ENCODE data around the gene ARF3.

ARF3 gene

GRCh38 chr12:48968467-48968866, 11.2 kb upstream of the ARF3 start:
- TF ChIP-seq FOXA1 (IDR thresholded peaks at IDR 0.05) (no peak), PKNOX1 (IDR thresholded peaks at IDR 0.05) (no peak), L3MBTL2 (conservative IDR thresholded peaks at IDR 0.05) (no peak), SP1 (IDR thresholded peaks at IDR 0.05) (no peak), BHLHE40 (IDR thresholded peaks at IDR 0.05; ENCODE audit: borderline replicate concordance) (no peak), FOXM1 (IDR thresholded peaks at IDR 0.05; ENCODE audit: borderline replicate concordance) (no peak), SUZ12 (IDR thresholded peaks at IDR 0.05) (no peak), HDGF (IDR thresholded peaks at IDR 0.05; ENCODE audit: borderline replicate concordance) (no peak), FOXK2 (IDR thresholded peaks at IDR 0.05) (no peak), CTBP1 (IDR thresholded peaks at IDR 0.05; ENCODE audit: borderline replicate concordance) (no peak)
- ChIA-PET POLR2A (interaction anchor here (2.0 kb wide), 1 partner anchor 11 kb away, joined by 9 read pairs; the partner anchor contains the start of gene ARF3), CTCF (interaction anchor here (2.2 to 5.7 kb wide), 3 partner anchors 9 to 32 kb away, joined by 7 to 26 read pairs (median 10); partner anchors contain the start of gene WNT1)
- DNase-seq (ENCODE audit: extremely low spot score) = no peak

- ChIA-PET POLR2A (interaction anchor here (2.0 kb wide), 1 partner anchor 10 kb away, joined by 9 read pairs; the partner anchor contains the start of gene ARF3), CTCF (interaction anchor here (2.2 to 5.7 kb wide), 3 partner anchors 10 to 32 kb away, joined by 7 to 26 read pairs (median 10); partner anchors contain the start of gene WNT1)
- TF ChIP-seq BHLHE40 (IDR thresholded peaks at IDR 0.05; ENCODE audit: borderline replicate concordance) (no peak), SUZ12 (IDR thresholded peaks at IDR 0.05) (no peak), PKNOX1 (IDR thresholded peaks at IDR 0.05) (no peak), SP1 (IDR thresholded peaks at IDR 0.05) (no peak)
- DNase-seq (ENCODE audit: extremely low spot score) = no peak
Observed at GRCh38 chr12:48967991-48968390, 10.7 kb upstream of the ARF3 start.

GRCh38 chr12:48966177-48966895, 9.0 kb upstream of the ARF3 start:
- ChIA-PET CTCF (interaction anchor here (0.8 to 3.1 kb wide), 4 partner anchors 9 to 53 kb away, joined by 3 to 10 read pairs (median 3); partner anchors contain the start of gene ARF3), POLR2A (interaction anchor here (1.2 kb wide), 1 partner anchor 9 kb away, joined by 4 read pairs; the partner anchor contains the start of gene ARF3)
- DNase-seq (ENCODE audit: extremely low spot score) = no peak
- TF ChIP-seq ARNT (IDR thresholded peaks at IDR 0.05) (no peak), HDGF (IDR thresholded peaks at IDR 0.05; ENCODE audit: borderline replicate concordance) (no peak), CTBP1 (IDR thresholded peaks at IDR 0.05; ENCODE audit: borderline replicate concordance) (no peak), L3MBTL2 (conservative IDR thresholded peaks at IDR 0.05) (no peak), TARDBP (IDR thresholded peaks at IDR 0.05) (no peak), NFRKB (IDR thresholded peaks at IDR 0.05) (no peak), LEF1 (IDR thresholded peaks at IDR 0.05; ENCODE audit: borderline replicate concordance) (no peak), ZNF384 (IDR thresholded peaks at IDR 0.05) (no peak), SUZ12 (IDR thresholded peaks at IDR 0.05) (no peak), FOXA1 (IDR thresholded peaks at IDR 0.05) (no peak), ELF4 (IDR thresholded peaks at IDR 0.05) (no peak), PKNOX1 (IDR thresholded peaks at IDR 0.05) (no peak), FOXM1 (IDR thresholded peaks at IDR 0.05; ENCODE audit: borderline replicate concordance) (no peak), SP1 (IDR thresholded peaks at IDR 0.05) (no peak)

- DNase-seq (ENCODE audit: extremely low spot score) = no peak
- ChIA-PET POLR2A (no interaction called here), CTCF (no interaction called here)
- TF ChIP-seq ELF4 (IDR thresholded peaks at IDR 0.05) = no peak
- no peak for TF ChIP-seq SUZ12 (IDR thresholded peaks at IDR 0.05)
Observed at GRCh38 chr12:48965298-48965838, 8.1 kb upstream of the ARF3 start.

GRCh38 chr12:48961801-48962200, 4.5 kb upstream of the ARF3 start:
- TF ChIP-seq CTBP1 (IDR thresholded peaks at IDR 0.05; ENCODE audit: borderline replicate concordance) (no peak), ARNT (IDR thresholded peaks at IDR 0.05) (no peak), TARDBP (IDR thresholded peaks at IDR 0.05) (no peak)
- ChIA-PET POLR2A (no interaction called here), CTCF (no interaction called here)
- no peak for DNase-seq (ENCODE audit: extremely low spot score)

- CTCF ChIA-PET = no interaction called here
- no peak for DNase-seq (ENCODE audit: extremely low spot score)
- POLR2A ChIA-PET = no interaction called here
- TF ChIP-seq CTBP1 (IDR thresholded peaks at IDR 0.05; ENCODE audit: borderline replicate concordance) = no peak
- no peak for TF ChIP-seq BHLHE40 (IDR thresholded peaks at IDR 0.05; ENCODE audit: borderline replicate concordance)
Observed at GRCh38 chr12:48961331-48961730, 4.0 kb upstream of the ARF3 start.

GRCh38 chr12:48960834-48961233, 3.5 kb upstream of the ARF3 start:
- POLR2A ChIA-PET = no interaction called here
- CTCF ChIA-PET = no interaction called here
- no peak for DNase-seq (ENCODE audit: extremely low spot score)

More at GRCh38 chr12:48960834-48961233, 3.5 kb upstream of the ARF3 start:
- no peak for TF ChIP-seq CTBP1 (IDR thresholded peaks at IDR 0.05; ENCODE audit: borderline replicate concordance)
- TF ChIP-seq LEF1 (IDR thresholded peaks at IDR 0.05; ENCODE audit: borderline replicate concordance) = no peak
- TF ChIP-seq ZNF384 (IDR thresholded peaks at IDR 0.05) = no peak
- TF ChIP-seq L3MBTL2 (conservative IDR thresholded peaks at IDR 0.05) = no peak
- no peak for TF ChIP-seq PKNOX1 (IDR thresholded peaks at IDR 0.05)
- no peak for TF ChIP-seq BHLHE40 (IDR thresholded peaks at IDR 0.05; ENCODE audit: borderline replicate concordance)
- no peak for TF ChIP-seq FOXK2 (IDR thresholded peaks at IDR 0.05)
- TF ChIP-seq NFRKB (IDR thresholded peaks at IDR 0.05) = no peak
- TF ChIP-seq ARNT (IDR thresholded peaks at IDR 0.05) = no peak
- no peak for TF ChIP-seq TARDBP (IDR thresholded peaks at IDR 0.05)
- no peak for TF ChIP-seq ELF4 (IDR thresholded peaks at IDR 0.05)
- no peak for TF ChIP-seq SP1 (IDR thresholded peaks at IDR 0.05)
- no peak for TF ChIP-seq HDGF (IDR thresholded peaks at IDR 0.05; ENCODE audit: borderline replicate concordance)
- no peak for TF ChIP-seq SUZ12 (IDR thresholded peaks at IDR 0.05)
- no peak for TF ChIP-seq FOXA1 (IDR thresholded peaks at IDR 0.05)
- TF ChIP-seq FOXM1 (IDR thresholded peaks at IDR 0.05; ENCODE audit: borderline replicate concordance) = no peak

Measured in HEK293T (cell line).